Caco-2 (cell line): ENCODE data around the gene COG7. TPM values are rescaled to one million over a fixed set of nuclear protein-coding genes. Genes with fewer than 3 reads are reported as not detected.

Experiments
- BruUV-seq: library from RNA; stranded (reverse); fragments of 400-500 nt; replicated peaks from 2 replicates; lab custom pipeline; 2021; lab: Mats Ljungman, UMichigan
- CTCF ChIA-PET: fragments of 300-600 bp; sonication (Branson Sonifier 250); formaldehyde crosslinking; loops from one replicate; lab custom pipeline; 2022; ENCODE audit warnings: antibody characterized with exemption; lab: Charles Lee
- POLR2A ChIA-PET: fragments of 300-600 bp; sonication (Branson Sonifier 250); formaldehyde crosslinking; loops from one replicate; lab custom pipeline; 2022; ENCODE audit warnings: antibody characterized with exemption; lab: Charles Lee
- DNase-seq, 2 experiments: peaks; one replicate each; pipeline versions ENCODE4 v3.0.0 to v3.0.0-alpha.2; 2020 to 2022
- H3K27me3 ChIP-seq: replicated peaks from 2 replicates; pipeline ENCODE4 v1.6.0; 2011; ENCODE audit warnings: low read length; ENCODE audit not compliant: control insufficient read depth, insufficient read depth
- H3K36me3 ChIP-seq: 2 replicates; pipeline ENCODE4 v1.5.1; 2011; ENCODE audit warnings: low read length; ENCODE audit not compliant: control insufficient read depth, insufficient read depth
- H3K4me1 ChIP-seq: fragments of 250-450 bp; sonication (Bioruptor Pico); 2 replicates; pipeline ENCODE4 v1.5.1; 2020; ENCODE audit warnings: mild to moderate bottlenecking
- H3K4me3 ChIP-seq: 2 replicates; pipeline ENCODE4 v1.5.1; 2011; ENCODE audit warnings: low read depth, mild to moderate bottlenecking, control low read depth, low read length
- H3K9me3 ChIP-seq: fragments of 250-450 bp; sonication (Bioruptor Pico); 2 replicates; pipeline ENCODE4 v1.5.1; 2020; ENCODE audit warnings: mild to moderate bottlenecking, moderate library complexity
- H3K27ac Mint-ChIP-seq: one replicate; pipeline ENCODE4 v1.8.0; 2022; ENCODE audit warnings: mixed read lengths; ENCODE audit not compliant: unreplicated experiment
- H3K27me3 Mint-ChIP-seq: one replicate; pipeline ENCODE4 v1.8.0; 2022; ENCODE audit warnings: mixed read lengths; ENCODE audit not compliant: insufficient read depth, unreplicated experiment
- H3K36me3 Mint-ChIP-seq: one replicate; pipeline ENCODE4 v1.8.0; 2022; ENCODE audit warnings: mild to moderate bottlenecking, mixed read lengths; ENCODE audit not compliant: insufficient read depth, unreplicated experiment
- H3K4me1 Mint-ChIP-seq: one replicate; pipeline ENCODE4 v1.8.0; 2022; ENCODE audit warnings: low read depth, mixed read lengths; ENCODE audit not compliant: unreplicated experiment
- H3K4me3 Mint-ChIP-seq: one replicate; pipeline ENCODE4 v1.8.0; 2022; ENCODE audit warnings: mild to moderate bottlenecking, moderate library complexity, mixed read lengths; ENCODE audit not compliant: unreplicated experiment
- H3K9me3 Mint-ChIP-seq: one replicate; pipeline ENCODE4 v1.8.0; 2022; ENCODE audit warnings: mixed read lengths; ENCODE audit not compliant: unreplicated experiment
- CTCF ChIP-seq, 2 experiments: fragments of 200-600 bp in 1 of 2; IDR thresholded peaks; 1 replicate in 1 of 2; 2 replicates in 1 of 2; pipeline versions ENCODE4 v1.5.1 to v1.8.0; 2011 to 2022; ENCODE audit warnings: antibody characterized with exemption in 1 of 2, control low read depth in 1 of 2, inconsistent platforms in 1 of 2, low read depth in 1 of 2, low read length in 1 of 2, mild to moderate bottlenecking in 1 of 2, moderate library complexity in 1 of 2; ENCODE audit not compliant: insufficient read depth in 1 of 2, severe bottlenecking in 1 of 2, unreplicated experiment in 1 of 2
- intact Hi-C: fragments of 100-400 bp; cut with micrococcal nuclease; formaldehyde crosslinking; loops from one replicate; pipeline ENCODE4 v1.10.0; 2022; ENCODE audit not compliant: unreplicated experiment
- total RNA-seq: library from RNA; stranded (reverse); gene quantifications from 2 replicates; pipeline ENCODE4 v1.2.3, GENCODE V29; 2022

The COG7 gene
- total RNA-seq, 1 experiment from 2014 or later = 12.4 TPM

DNA sequence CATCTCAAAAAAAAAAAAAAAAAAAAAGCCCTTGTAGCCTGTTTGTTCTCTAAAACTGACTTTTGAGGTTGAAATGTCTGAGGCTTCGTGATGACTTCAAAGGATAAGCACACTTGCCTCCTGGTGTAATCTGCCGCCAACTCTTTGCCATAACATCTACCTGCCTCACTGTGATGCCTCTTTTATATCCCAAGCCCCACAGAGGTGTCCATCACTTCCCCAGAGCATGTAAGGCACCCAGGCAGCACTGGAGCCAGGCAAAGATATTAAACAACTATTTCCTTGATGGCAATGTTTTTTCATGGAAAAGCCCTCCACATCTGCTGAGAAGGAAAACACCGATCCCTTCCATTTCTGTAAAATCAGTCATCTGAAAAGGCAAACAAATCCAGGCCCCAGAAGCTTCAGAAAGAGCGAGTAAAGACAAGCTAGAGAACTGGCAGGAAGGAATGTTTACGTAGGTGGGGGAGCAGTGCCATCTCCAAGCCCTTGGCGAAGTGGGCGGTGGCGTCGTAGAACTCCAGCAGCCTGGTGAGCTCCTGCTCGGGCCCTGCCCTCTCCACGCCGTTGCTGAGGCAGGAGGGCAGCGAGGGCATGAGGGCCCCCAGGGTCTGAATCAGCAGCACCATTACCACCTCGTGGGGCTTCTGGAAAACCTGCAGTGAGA, 28.6 kb downstream of the COG7 start:
- H3K9me3 Mint-ChIP-seq = no peaks in the 10 kb centered on the region
- Histone ChIP-seq H3K9me3 (no peaks in the 10 kb centered on the region), H3K4me1 (no peaks in the 10 kb centered on the region), H3K4me3 (no peak overlapping the region), H3K36me3 (no peaks in the 10 kb centered on the region; the same call in 1 of the 2 replicates), H3K27me3 (no peaks in the 10 kb centered on the region)
- H3K27ac Mint-ChIP-seq = no peak overlapping the region
- POLR2A ChIA-PET = no interaction called here
- BruUV-seq = no TSS peak
- no peaks in the 10 kb centered on the region for H3K27me3 Mint-ChIP-seq
- H3K36me3 Mint-ChIP-seq = peaks cover 9% of the 10 kb centered on the region
- no peak for TF ChIP-seq CTCF (IDR thresholded peaks at IDR 0.05; ENCODE audit: insufficient read depth in 1 of 2, low read depth in 1 of 2, low read length in 1 of 2, severe bottlenecking in 1 of 2, unreplicated experiment in 1 of 2)
- H3K4me3 Mint-ChIP-seq = no peak overlapping the region
- CTCF ChIA-PET = no interaction called here
- no peaks in the 10 kb centered on the region for H3K4me1 Mint-ChIP-seq
- intact Hi-C loops = no loop called here
- DNase-seq = no peak

DNA sequence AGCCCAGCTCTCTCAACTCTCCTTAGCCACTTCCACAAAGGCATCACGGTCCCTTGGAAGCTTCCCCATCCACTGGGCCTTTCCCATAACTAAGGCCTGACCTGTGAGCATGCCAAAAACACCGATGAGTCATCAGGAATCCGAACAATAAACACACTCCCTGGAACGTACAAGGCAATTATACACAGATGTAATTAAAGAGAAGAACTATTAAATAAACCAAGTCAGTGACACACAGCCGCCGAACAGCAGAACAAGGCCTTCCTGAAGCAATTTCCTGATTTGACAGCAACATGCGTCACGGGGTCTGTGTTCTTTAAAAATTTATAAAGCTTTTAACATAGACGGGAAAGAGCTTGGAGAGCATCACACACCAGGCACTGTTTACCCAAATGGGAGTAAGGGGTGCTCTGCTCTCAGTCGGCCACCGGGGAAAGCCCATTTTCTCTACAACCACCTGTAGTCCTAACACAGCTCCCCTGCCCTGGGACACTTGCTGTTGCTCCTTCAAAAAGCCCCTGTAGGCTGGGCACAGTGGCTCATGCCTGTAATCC, 29.4 kb downstream of the COG7 start:
- no peaks in the 10 kb centered on the region for H3K9me3 ChIP-seq
- TF ChIP-seq CTCF (IDR thresholded peaks at IDR 0.05; ENCODE audit: insufficient read depth in 1 of 2, low read depth in 1 of 2, low read length in 1 of 2, severe bottlenecking in 1 of 2, unreplicated experiment in 1 of 2) = no peak
- H3K4me1 ChIP-seq = no peaks in the 10 kb centered on the region
- Mint-ChIP-seq H3K9me3 (no peaks in the 10 kb centered on the region), H3K4me3 (no peak overlapping the region), H3K27ac (no peak overlapping the region), H3K4me1 (no peaks in the 10 kb centered on the region), H3K36me3 (peaks cover 9% of the 10 kb centered on the region), H3K27me3 (no peaks in the 10 kb centered on the region)
- DNase-seq = no peak
- H3K4me3 ChIP-seq = no peak overlapping the region
- intact Hi-C loops = no loop called here
- no peaks in the 10 kb centered on the region for H3K36me3 ChIP-seq
- POLR2A ChIA-PET = no interaction called here
- CTCF ChIA-PET = no interaction called here
- H3K27me3 ChIP-seq = no peaks in the 10 kb centered on the region
- BruUV-seq = no TSS peak

- ChIA-PET CTCF (no interaction called here), POLR2A (no interaction called here)
- Mint-ChIP-seq H3K4me1 (no peaks in the 10 kb centered on the region), H3K4me3 (no peak overlapping the region), H3K27ac (no peak overlapping the region), H3K36me3 (peaks cover 4% of the 10 kb centered on the region), H3K27me3 (no peaks in the 10 kb centered on the region), H3K9me3 (no peaks in the 10 kb centered on the region)
- TF ChIP-seq CTCF (IDR thresholded peaks at IDR 0.05; ENCODE audit: insufficient read depth in 1 of 2, low read depth in 1 of 2, low read length in 1 of 2, severe bottlenecking in 1 of 2, unreplicated experiment in 1 of 2) = no peak
- no peaks in the 10 kb centered on the region for H3K27me3 ChIP-seq
- no peak for DNase-seq
- H3K4me1 ChIP-seq = no peaks in the 10 kb centered on the region
- H3K9me3 ChIP-seq = no peaks in the 10 kb centered on the region
- H3K4me3 ChIP-seq = no peak overlapping the region
- no TSS peak for BruUV-seq
- intact Hi-C loops = no loop called here
- peaks cover 2% of the 10 kb centered on the region; the same call in 1 of the 2 replicates for H3K36me3 ChIP-seq
Measured at GRCh38 chr16:23420011-23420410, 33.0 kb downstream of the COG7 start.
